SK-N-MC (cell line): ENCODE results near the gene EEFSEC.

Experiments
- EZH2 ChIP-seq: fragments of 200-600 bp; sonication (generic); IDR thresholded peaks from one replicate; pipeline ENCODE4 v1.6.1; 2017; ENCODE audit warnings: antibody characterized with exemption
- FOXP2 ChIP-seq: optimal IDR thresholded peaks from 2 replicates; pipeline ENCODE3; 2011; ENCODE audit warnings: mild to moderate bottlenecking, moderate library complexity; ENCODE audit not compliant: insufficient read depth; ENCODE audit errors: extremely low read length, control extremely low read depth
- POLR2AphosphoS5 ChIP-seq: IDR thresholded peaks from 2 replicates; pipeline ENCODE4 v1.6.1; 2012; ENCODE audit warnings: mild to moderate bottlenecking, low read depth, low read length, borderline replicate concordance

- TF ChIP-seq EZH2 (no peak), POLR2AphosphoS5 (no peak), FOXP2 (no peak)
These were observed 45.8 kb downstream of the EEFSEC start for GRCh38 chr3:128199110-128199509.
